Measurements from ENCODE around the gene C9. TPM values are rescaled to one million over a fixed set of nuclear protein-coding genes. Genes with fewer than 3 reads are reported as not detected.

Gene C9
- polyA plus RNA-seq, 1 experiment = not detected

DNA sequence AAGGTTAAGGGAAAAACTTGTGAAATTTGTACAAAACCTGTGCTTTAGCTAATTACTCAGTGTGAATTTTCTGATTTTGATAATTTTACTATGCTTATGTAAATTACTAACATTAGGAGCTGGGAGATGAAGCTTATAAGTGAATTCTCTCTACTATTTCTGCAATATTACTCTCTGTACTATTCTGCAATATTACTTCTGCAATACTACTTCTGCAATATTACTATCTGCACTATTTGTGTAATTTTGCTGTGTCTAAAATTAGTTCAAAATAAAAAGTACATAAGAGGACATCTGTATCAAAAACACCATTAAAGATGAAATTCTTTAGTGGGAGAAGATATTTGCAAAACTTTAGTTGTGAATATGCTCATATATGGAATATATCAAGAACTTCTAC lies 62.9 kb downstream of the C9 start:
- POLR2A ChIA-PET = no interaction called here
- TF ChIP-seq, protein P1, sequence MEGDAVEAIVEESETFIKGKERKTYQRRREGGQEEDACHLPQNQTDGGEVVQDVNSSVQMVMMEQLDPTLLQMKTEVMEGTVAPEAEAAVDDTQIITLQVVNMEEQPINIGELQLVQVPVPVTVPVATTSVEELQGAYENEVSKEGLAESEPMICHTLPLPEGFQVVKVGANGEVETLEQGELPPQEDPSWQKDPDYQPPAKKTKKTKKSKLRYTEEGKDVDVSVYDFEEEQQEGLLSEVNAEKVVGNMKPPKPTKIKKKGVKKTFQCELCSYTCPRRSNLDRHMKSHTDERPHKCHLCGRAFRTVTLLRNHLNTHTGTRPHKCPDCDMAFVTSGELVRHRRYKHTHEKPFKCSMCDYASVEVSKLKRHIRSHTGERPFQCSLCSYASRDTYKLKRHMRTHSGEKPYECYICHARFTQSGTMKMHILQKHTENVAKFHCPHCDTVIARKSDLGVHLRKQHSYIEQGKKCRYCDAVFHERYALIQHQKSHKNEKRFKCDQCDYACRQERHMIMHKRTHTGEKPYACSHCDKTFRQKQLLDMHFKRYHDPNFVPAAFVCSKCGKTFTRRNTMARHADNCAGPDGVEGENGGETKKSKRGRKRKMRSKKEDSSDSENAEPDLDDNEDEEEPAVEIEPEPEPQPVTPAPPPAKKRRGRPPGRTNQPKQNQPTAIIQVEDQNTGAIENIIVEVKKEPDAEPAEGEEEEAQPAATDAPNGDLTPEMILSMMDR (IDR thresholded peaks at IDR 0.05; ENCODE audit: insufficient read depth, low read depth, low read length) = no peak
- CTCF ChIA-PET = no interaction called here
- H3K36me3 ChIP-seq (ENCODE audit: control insufficient read depth, insufficient read depth, low read length) = no peaks in the 10 kb centered on the region
- peaks cover 3% of the 10 kb centered on the region; the same call in 1 of the 2 replicates for H3K27me3 ChIP-seq (ENCODE audit: control insufficient read depth, insufficient read depth, low read length)
- DNase-seq (ENCODE audit: low read depth) = no peak
- no peak overlapping the region for H3K4me3 ChIP-seq (ENCODE audit: low read depth, low read length)

DNA sequence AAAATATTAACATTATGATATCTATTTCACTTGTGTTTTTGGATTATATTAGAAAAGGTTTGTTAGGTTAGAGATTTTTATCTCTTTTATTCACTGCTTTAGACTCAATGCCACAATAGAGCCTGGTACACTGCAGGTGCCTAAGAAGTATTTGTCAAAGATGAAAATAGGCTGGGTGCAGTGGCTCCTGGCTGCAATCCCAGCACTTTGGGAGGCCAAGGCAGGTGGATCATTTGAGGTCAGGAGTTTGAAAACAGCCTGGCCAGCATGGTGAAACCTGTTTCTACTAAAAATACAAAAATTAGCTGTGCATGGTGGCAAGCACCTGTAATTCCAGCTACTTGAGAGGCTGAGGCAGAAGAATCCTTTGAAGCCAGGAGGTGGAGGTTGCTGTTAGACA lies 64.3 kb downstream of the C9 start:
- TF ChIP-seq, protein P1 (IDR thresholded peaks at IDR 0.05; ENCODE audit: insufficient read depth, low read depth, low read length) = no peak
- CTCF ChIA-PET = no interaction called here
- Histone ChIP-seq H3K36me3 (ENCODE audit: control insufficient read depth, insufficient read depth, low read length) (no peaks in the 10 kb centered on the region), H3K4me3 (ENCODE audit: low read depth, low read length) (no peak overlapping the region), H3K27me3 (ENCODE audit: control insufficient read depth, insufficient read depth, low read length) (peaks cover 3% of the 10 kb centered on the region; the same call in 1 of the 2 replicates)
- DNase-seq (ENCODE audit: low read depth) = no peak
- POLR2A ChIA-PET = no interaction called here

DNA sequence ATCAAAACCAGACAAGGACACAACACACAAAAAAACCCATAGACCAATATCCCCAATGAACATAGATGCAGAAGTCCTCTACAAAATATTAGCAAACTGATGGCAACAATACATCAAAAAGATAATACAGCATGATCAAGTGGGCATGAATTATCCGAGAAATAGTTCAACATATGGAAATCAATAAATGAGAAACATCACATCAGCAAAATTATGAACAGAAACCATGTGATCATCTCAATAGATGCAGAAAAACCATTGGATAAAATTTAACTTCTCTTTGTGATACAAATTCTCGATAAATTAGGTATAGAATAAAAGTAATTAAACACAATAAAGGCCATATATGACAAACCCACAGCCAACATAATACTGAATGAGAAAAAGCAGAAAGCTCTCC lies 69.6 kb downstream of the C9 start:
- CTCF ChIA-PET = interaction anchor here (0.9 to 1.3 kb wide), 2 partner anchors 8 to 77 kb away, joined by 3 to 4 read pairs; no protein-coding TSS in a partner anchor
- H3K27me3 ChIP-seq (ENCODE audit: control insufficient read depth, insufficient read depth, low read length) = no peaks in the 10 kb centered on the region
- TF ChIP-seq, protein P1 (IDR thresholded peaks at IDR 0.05; ENCODE audit: insufficient read depth, low read depth, low read length) = no peak
- no peaks in the 10 kb centered on the region for H3K36me3 ChIP-seq (ENCODE audit: control insufficient read depth, insufficient read depth, low read length)
- POLR2A ChIA-PET = no interaction called here
- no peak for DNase-seq (ENCODE audit: low read depth)
- no peak overlapping the region for H3K4me3 ChIP-seq (ENCODE audit: low read depth, low read length)

DNA sequence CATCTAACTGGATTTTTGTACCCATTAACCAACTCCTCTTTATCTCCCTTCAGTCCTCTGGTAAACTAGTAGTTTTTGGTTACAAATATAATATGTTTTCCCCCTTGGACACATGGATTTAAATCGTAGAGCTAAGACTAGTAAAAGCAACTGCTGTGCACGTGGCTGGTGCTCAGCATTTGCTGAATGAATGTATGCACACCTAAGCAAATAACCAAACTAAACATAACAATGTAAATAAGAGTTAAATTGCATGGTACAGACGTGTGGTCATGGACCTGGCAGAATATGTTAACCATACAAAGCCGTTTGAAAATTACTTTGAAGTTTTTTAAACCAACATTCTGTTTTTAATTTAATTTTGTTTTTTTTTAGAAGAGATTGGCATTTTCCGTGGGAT lies 79.7 kb downstream of the C9 start:
- Histone ChIP-seq H3K4me3 (ENCODE audit: low read depth, low read length) (no peak overlapping the region), H3K36me3 (ENCODE audit: control insufficient read depth, insufficient read depth, low read length) (no peaks in the 10 kb centered on the region), H3K27me3 (ENCODE audit: control insufficient read depth, insufficient read depth, low read length) (no peaks in the 10 kb centered on the region)
- TF ChIP-seq, protein P1 (IDR thresholded peaks at IDR 0.05; ENCODE audit: insufficient read depth, low read depth, low read length) = no peak
- ChIA-PET CTCF (interaction anchor here (0.6 to 3.4 kb wide), 5 partner anchors 66 to 339 kb away, joined by 3 to 22 read pairs (median 8); partner anchors contain the start of gene FYB1), POLR2A (no interaction called here)
- DNase-seq (ENCODE audit: low read depth) = no peak

DNA sequence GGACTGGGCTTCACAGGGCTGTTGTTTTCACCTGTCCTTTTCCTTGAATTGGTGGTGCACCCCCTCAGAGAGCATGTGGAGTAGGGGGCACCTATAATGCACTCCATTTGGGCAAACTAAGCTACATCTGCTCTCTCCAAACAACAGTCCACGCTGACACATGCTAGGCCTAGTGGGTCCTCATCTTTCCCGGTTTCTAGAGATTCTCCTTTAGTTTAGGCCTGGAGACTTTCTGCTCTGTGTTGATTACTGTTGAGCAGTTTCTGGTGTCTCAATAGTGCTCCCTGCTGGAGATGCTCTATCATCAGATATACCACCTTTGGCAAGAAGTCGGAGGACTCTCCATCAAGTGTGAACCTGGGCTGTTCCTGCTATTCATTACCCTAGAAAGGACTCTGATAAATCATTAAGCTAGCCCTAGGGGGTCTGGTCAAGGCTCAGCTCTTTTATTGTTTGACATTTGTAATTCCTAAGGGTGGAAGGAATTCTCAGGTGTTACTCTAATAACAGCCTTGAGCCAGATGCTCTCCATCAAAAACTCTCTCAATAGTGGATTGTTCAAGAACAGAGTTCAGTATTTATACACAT lies 81.0 kb downstream of the C9 start:
- no peaks in the 10 kb centered on the region for H3K27me3 ChIP-seq (ENCODE audit: control insufficient read depth, insufficient read depth, low read length)
- CTCF ChIA-PET = interaction anchor here (0.8 to 3.4 kb wide), 18 partner anchors 9 to 315 kb away, joined by 3 to 22 read pairs (median 6); partner anchors contain the start of gene FYB1
- H3K36me3 ChIP-seq (ENCODE audit: control insufficient read depth, insufficient read depth, low read length) = no peaks in the 10 kb centered on the region
- POLR2A ChIA-PET = no interaction called here
- TF ChIP-seq, protein P1 (IDR thresholded peaks at IDR 0.05; ENCODE audit: insufficient read depth, low read depth, low read length) = peak; percentile 75
- no peak overlapping the region for H3K4me3 ChIP-seq (ENCODE audit: low read depth, low read length)
- DNase-seq (ENCODE audit: low read depth) = peak; percentile 4
